ENCODE results near the gene RORB. TPM values are rescaled to one million over a fixed set of nuclear protein-coding genes. Genes with fewer than 3 reads are reported as not detected.

Gene RORB
- polyA plus RNA-seq, 1 donor from 2014 or later, result 0.77 TPM

DNA sequence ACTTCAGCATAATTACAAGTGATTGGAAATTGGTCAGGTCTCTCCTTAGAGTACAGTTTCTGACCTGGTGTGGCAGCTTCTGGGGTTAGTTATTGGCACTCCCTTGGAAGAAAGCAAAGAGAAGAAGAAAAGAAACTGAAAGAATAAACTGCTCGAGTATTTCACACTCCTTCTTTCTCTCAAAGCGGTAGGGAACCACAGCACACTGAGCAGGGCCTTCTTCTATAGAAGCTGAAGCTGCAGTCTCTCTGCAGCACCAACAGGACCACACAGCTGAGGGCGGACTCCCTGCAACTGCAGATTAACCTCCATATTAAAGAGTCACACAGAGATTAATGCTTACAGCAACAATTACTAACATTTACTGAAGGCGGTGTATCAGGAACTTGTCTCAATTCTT, 238.6 kb downstream of the RORB start:
- Histone ChIP-seq H4K20me1 (ENCODE audit: insufficient read depth) (no peaks in the 10 kb centered on the region), H3F3A (ENCODE audit: insufficient read depth, low read length, poor library complexity, severe bottlenecking) (no peaks in the 10 kb centered on the region), H3K79me2 (replicated peaks; ENCODE audit: insufficient read depth, low read length) (no peaks in the 10 kb centered on the region), H3K4me3 (ENCODE audit: low read length) (no peak overlapping the region), H3K27me3 (ENCODE audit: insufficient read depth, low read depth, low read length) (no peaks in the 10 kb centered on the region), H3K9me2 (ENCODE audit: insufficient read depth, low read length) (no peaks in the 10 kb centered on the region), H3K36me3 (ENCODE audit: insufficient read depth, low read length) (no peaks in the 10 kb centered on the region), H3K9ac (ENCODE audit: low read length) (no peak overlapping the region), H3K9me3 (ENCODE audit: low read length) (no peaks in the 10 kb centered on the region), H3K4me2 (ENCODE audit: low read length) (no peak overlapping the region), H3K27ac (ENCODE audit: low read length) (no peak overlapping the region), H2AFZ (ENCODE audit: low read depth, low read length) (no peak overlapping the region)
- no peak for TF ChIP-seq POLR2AphosphoS5 (IDR thresholded peaks at IDR 0.05)
- no peak for TF ChIP-seq EP300 (conservative IDR thresholded peaks at IDR 0.05; ENCODE audit: poor library complexity, severe bottlenecking)
- no peak for TF ChIP-seq MXI1 (conservative IDR thresholded peaks at IDR 0.05; ENCODE audit: poor library complexity, severe bottlenecking)

DNA sequence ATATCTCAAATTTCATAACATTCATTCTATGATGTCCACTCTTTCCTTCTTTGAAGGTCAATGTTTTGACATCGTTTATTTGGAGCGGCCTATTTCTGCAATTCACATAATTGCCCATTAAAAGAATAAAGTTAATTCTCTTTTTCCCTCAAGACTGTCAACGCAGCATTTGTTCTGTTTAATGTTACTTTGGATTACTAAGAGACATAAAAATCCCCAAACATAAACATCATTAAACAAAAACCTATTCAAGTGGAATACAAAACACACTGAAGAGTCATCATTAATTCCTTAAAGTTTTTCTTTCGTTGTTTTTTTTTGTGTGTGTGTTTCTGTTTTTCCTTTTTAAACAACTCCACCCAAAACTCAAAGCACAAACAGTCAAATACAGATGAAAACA, 239.5 kb downstream of the RORB start:
- Histone ChIP-seq H2AFZ (ENCODE audit: low read depth, low read length) (no peak overlapping the region), H3K27me3 (ENCODE audit: insufficient read depth, low read depth, low read length) (no peaks in the 10 kb centered on the region), H3K9me2 (ENCODE audit: insufficient read depth, low read length) (no peaks in the 10 kb centered on the region), H4K20me1 (ENCODE audit: insufficient read depth) (no peaks in the 10 kb centered on the region), H3K79me2 (replicated peaks; ENCODE audit: insufficient read depth, low read length) (no peaks in the 10 kb centered on the region), H3K4me2 (ENCODE audit: low read length) (no peak overlapping the region), H3K9me3 (ENCODE audit: low read length) (no peaks in the 10 kb centered on the region), H3K27ac (ENCODE audit: low read length) (no peak overlapping the region), H3K4me3 (ENCODE audit: low read length) (no peak overlapping the region), H3K36me3 (ENCODE audit: insufficient read depth, low read length) (no peaks in the 10 kb centered on the region), H3K9ac (ENCODE audit: low read length) (no peak overlapping the region), H3F3A (ENCODE audit: insufficient read depth, low read length, poor library complexity, severe bottlenecking) (no peaks in the 10 kb centered on the region)
- TF ChIP-seq, protein P1, sequence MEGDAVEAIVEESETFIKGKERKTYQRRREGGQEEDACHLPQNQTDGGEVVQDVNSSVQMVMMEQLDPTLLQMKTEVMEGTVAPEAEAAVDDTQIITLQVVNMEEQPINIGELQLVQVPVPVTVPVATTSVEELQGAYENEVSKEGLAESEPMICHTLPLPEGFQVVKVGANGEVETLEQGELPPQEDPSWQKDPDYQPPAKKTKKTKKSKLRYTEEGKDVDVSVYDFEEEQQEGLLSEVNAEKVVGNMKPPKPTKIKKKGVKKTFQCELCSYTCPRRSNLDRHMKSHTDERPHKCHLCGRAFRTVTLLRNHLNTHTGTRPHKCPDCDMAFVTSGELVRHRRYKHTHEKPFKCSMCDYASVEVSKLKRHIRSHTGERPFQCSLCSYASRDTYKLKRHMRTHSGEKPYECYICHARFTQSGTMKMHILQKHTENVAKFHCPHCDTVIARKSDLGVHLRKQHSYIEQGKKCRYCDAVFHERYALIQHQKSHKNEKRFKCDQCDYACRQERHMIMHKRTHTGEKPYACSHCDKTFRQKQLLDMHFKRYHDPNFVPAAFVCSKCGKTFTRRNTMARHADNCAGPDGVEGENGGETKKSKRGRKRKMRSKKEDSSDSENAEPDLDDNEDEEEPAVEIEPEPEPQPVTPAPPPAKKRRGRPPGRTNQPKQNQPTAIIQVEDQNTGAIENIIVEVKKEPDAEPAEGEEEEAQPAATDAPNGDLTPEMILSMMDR (IDR thresholded peaks at IDR 0.05; ENCODE audit: poor library complexity, severe bottlenecking), result no peak
- TF ChIP-seq, protein P2, sequence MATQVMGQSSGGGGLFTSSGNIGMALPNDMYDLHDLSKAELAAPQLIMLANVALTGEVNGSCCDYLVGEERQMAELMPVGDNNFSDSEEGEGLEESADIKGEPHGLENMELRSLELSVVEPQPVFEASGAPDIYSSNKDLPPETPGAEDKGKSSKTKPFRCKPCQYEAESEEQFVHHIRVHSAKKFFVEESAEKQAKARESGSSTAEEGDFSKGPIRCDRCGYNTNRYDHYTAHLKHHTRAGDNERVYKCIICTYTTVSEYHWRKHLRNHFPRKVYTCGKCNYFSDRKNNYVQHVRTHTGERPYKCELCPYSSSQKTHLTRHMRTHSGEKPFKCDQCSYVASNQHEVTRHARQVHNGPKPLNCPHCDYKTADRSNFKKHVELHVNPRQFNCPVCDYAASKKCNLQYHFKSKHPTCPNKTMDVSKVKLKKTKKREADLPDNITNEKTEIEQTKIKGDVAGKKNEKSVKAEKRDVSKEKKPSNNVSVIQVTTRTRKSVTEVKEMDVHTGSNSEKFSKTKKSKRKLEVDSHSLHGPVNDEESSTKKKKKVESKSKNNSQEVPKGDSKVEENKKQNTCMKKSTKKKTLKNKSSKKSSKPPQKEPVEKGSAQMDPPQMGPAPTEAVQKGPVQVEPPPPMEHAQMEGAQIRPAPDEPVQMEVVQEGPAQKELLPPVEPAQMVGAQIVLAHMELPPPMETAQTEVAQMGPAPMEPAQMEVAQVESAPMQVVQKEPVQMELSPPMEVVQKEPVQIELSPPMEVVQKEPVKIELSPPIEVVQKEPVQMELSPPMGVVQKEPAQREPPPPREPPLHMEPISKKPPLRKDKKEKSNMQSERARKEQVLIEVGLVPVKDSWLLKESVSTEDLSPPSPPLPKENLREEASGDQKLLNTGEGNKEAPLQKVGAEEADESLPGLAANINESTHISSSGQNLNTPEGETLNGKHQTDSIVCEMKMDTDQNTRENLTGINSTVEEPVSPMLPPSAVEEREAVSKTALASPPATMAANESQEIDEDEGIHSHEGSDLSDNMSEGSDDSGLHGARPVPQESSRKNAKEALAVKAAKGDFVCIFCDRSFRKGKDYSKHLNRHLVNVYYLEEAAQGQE (IDR thresholded peaks at IDR 0.05; ENCODE audit: borderline replicate concordance), result no peak
- TF ChIP-seq MXI1 (conservative IDR thresholded peaks at IDR 0.05; ENCODE audit: poor library complexity, severe bottlenecking), result no peak
- TF ChIP-seq EZH2 (IDR thresholded peaks at IDR 0.05; ENCODE audit: borderline replicate concordance, insufficient read depth, low read length, poor library complexity, severe bottlenecking), result no peak
- TF ChIP-seq TAF1 (IDR thresholded peaks at IDR 0.05; ENCODE audit: low read depth), result no peak
- no peak for TF ChIP-seq RAD21 (conservative IDR thresholded peaks at IDR 0.05)
- TF ChIP-seq SMC3 (conservative IDR thresholded peaks at IDR 0.05; ENCODE audit: poor library complexity), result no peak
- TF ChIP-seq POLR2AphosphoS5 (IDR thresholded peaks at IDR 0.05), result no peak
- TF ChIP-seq EP300 (conservative IDR thresholded peaks at IDR 0.05; ENCODE audit: poor library complexity, severe bottlenecking), result no peak

Data from neural cell (in vitro differentiated cells).